Measurements from ENCODE around the gene ESM1. TPM values are rescaled to one million over a fixed set of nuclear protein-coding genes. Genes with fewer than 3 reads are reported as not detected.
"Not testable (repeated sequence)": the region's sequence is repeated elsewhere in the genome, so short reads cannot be mapped to it uniquely, and the experiment has no call there.

Gene ESM1
- total and polyA plus RNA-seq, 2 donors (not counting 1 experiment from before 2014, with no cell fraction given) = not detected

DNA sequence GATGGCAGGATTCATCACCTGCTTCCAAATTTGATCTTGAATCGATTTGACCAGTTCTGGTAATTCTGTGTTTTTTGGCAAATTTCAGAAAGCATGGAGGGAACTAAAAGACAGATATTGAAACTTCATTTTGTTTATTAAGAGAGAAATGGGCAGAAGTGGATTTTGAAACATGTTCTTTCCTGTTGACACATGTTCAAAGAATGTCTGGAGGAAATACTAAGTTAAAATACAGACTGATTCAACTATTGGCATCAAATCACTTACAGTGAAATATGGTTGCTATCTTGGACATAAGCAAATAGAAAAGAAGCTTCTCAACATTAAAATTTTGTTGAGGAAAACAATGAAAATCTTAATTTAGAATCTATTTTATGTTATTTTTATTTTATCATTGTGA is 19.3 kb upstream of the ESM1 start:
- H3K27me3 Mint-ChIP-seq = peaks cover 26% of the 10 kb centered on the region
- Histone ChIP-seq H4K20me1 (ENCODE audit: control insufficient read depth, insufficient read depth, low read length, poor library complexity, severe bottlenecking) (no peaks in the 10 kb centered on the region), H3K27ac (ENCODE audit: low read length in 2 of 2) (no peak overlapping the region), H3K79me2 (ENCODE audit: control insufficient read depth, insufficient read depth, low read length) (no peaks in the 10 kb centered on the region), H3K9me3 (ENCODE audit: control extremely low read depth in 1 of 3, control insufficient read depth in 2 of 3, insufficient read depth in 1 of 3, low read length in 2 of 3) (no peaks in the 10 kb centered on the region), H3K4me1 (ENCODE audit: control insufficient read depth in 2 of 2, insufficient read depth in 2 of 2, low read length in 2 of 2) (no peaks in the 10 kb centered on the region), H3K9ac (ENCODE audit: low read length) (no peak overlapping the region), H3K36me3 (replicated peaks in 1 of 2; ENCODE audit: control extremely low read depth in 1 of 2, control insufficient read depth in 1 of 2, extremely low read depth in 1 of 2, insufficient read depth in 2 of 2, low read length in 1 of 2) (no peaks in the 10 kb centered on the region), H3K27me3 (replicated peaks in 1 of 4; ENCODE audit: control extremely low read depth in 1 of 4, control insufficient read depth in 3 of 4, insufficient read depth in 4 of 4, low read length in 3 of 4) (no peaks in the 10 kb centered on the region), H3K4me2 (replicated peaks; ENCODE audit: low read depth, low read length, poor library complexity, severe bottlenecking) (no peak overlapping the region), H2AFZ (ENCODE audit: insufficient read depth, low read depth, low read length, poor library complexity, severe bottlenecking) (no peak overlapping the region), H3K4me3 (ENCODE audit: control extremely low read depth in 1 of 5, extremely low read depth in 1 of 5, insufficient read depth in 1 of 5, low read depth in 2 of 5, low read length in 4 of 5) (no peak overlapping the region)
- ATAC-seq (ENCODE audit: low read depth) (no peak), DNase-seq (no peak)
- no peak overlapping the region for H3K27ac Mint-ChIP-seq
- TF ChIP-seq EZH2 (IDR thresholded peaks at IDR 0.05; ENCODE audit: borderline replicate concordance, insufficient read depth, low read depth, low read length, poor library complexity, severe bottlenecking) = no peak
- TF ChIP-seq, protein P1, sequence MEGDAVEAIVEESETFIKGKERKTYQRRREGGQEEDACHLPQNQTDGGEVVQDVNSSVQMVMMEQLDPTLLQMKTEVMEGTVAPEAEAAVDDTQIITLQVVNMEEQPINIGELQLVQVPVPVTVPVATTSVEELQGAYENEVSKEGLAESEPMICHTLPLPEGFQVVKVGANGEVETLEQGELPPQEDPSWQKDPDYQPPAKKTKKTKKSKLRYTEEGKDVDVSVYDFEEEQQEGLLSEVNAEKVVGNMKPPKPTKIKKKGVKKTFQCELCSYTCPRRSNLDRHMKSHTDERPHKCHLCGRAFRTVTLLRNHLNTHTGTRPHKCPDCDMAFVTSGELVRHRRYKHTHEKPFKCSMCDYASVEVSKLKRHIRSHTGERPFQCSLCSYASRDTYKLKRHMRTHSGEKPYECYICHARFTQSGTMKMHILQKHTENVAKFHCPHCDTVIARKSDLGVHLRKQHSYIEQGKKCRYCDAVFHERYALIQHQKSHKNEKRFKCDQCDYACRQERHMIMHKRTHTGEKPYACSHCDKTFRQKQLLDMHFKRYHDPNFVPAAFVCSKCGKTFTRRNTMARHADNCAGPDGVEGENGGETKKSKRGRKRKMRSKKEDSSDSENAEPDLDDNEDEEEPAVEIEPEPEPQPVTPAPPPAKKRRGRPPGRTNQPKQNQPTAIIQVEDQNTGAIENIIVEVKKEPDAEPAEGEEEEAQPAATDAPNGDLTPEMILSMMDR (IDR thresholded peaks at IDR 0.05) = no peak
- no peaks in the 10 kb centered on the region for H3K4me1 Mint-ChIP-seq
- intact Hi-C loops (cut with micrococcal nuclease) = no loop called here
- H3K4me3 Mint-ChIP-seq = no peak overlapping the region
- no peaks in the 10 kb centered on the region for H3K9me3 Mint-ChIP-seq (ENCODE audit: insufficient read depth)
- CTCF ChIA-PET = no interaction called here
- POLR2A ChIA-PET = no interaction called here
- 100% methylated on average over 1 of the region's 1 CpG for WGBS (ENCODE audit: insufficient coverage)

DNA sequence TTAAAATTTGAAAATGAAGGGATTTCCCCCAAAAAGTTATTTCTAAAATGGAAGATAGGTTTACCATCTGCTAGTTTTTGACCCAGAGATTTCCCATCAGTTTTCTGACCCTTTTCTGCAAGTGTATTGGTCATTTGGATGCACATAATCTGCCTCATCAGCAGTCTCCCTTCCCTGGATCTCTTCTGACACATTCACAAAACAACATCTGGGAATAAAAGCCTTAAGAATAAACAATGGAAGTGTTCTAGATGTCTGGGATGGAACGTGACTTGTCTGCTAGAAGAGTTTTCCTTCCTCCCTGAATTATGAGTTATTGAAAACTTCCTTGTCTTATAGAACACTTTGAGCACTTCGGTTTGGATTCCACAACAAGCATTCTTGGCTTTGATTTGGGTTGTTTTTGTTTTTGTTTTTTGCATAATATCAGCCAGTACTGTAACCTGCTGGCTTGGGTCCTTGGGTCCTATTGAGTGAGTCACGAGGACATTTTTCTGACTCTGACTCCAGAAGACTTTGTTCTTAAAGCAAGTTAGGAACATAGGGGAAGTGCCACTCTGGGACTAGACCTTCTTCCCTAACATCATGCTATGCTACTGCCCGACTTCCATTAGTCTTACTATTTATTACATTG is 18.2 kb upstream of the ESM1 start:
- CTCF ChIA-PET = no interaction called here
- WGBS (ENCODE audit: insufficient coverage) = 100% methylated on average over 1 of the region's 4 CpGs
- ATAC-seq (ENCODE audit: low read depth) = no peak

DNA sequence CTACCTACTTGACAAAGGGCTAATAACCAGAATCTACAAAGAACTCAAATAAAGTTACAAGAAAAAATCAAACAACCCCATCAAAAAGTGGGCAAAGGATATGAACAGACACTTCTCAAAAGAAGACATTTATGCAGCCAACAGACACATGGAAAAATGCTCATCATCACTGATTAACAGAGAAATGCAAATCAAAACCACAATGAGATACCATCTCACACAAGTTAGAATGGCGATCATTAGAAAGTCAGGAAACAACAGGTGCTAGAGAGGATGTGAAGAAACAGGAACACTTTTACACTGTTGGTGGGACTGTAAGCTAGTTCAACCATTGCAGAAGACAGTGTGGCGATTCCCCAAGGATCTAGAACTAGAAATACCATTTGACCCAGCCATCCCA is 16.8 kb upstream of the ESM1 start:
- H3K36me3 ChIP-seq (replicated peaks in 1 of 2; ENCODE audit: control extremely low read depth in 1 of 2, control insufficient read depth in 1 of 2, extremely low read depth in 1 of 2, insufficient read depth in 2 of 2, low read length in 1 of 2); H2AFZ ChIP-seq (ENCODE audit: insufficient read depth, low read depth, low read length, poor library complexity, severe bottlenecking); CTCF ChIA-PET; H3K4me1 Mint-ChIP-seq; H3K4me1 ChIP-seq (ENCODE audit: control insufficient read depth in 2 of 2, insufficient read depth in 2 of 2, low read length in 2 of 2); H3K79me2 ChIP-seq (ENCODE audit: control insufficient read depth, insufficient read depth, low read length); POLR2A ChIA-PET; H3K9me3 ChIP-seq (ENCODE audit: control extremely low read depth in 1 of 3, control insufficient read depth in 2 of 3, insufficient read depth in 1 of 3, low read length in 2 of 3); H3K27ac ChIP-seq (ENCODE audit: low read length in 2 of 2); H3K4me2 ChIP-seq (replicated peaks; ENCODE audit: low read depth, low read length, poor library complexity, severe bottlenecking); H3K27me3 ChIP-seq (replicated peaks in 1 of 4; ENCODE audit: control extremely low read depth in 1 of 4, control insufficient read depth in 3 of 4, insufficient read depth in 4 of 4, low read length in 3 of 4); H3K27ac Mint-ChIP-seq; H3K4me3 ChIP-seq (ENCODE audit: control extremely low read depth in 1 of 5, extremely low read depth in 1 of 5, insufficient read depth in 1 of 5, low read depth in 2 of 5, low read length in 4 of 5); H4K20me1 ChIP-seq (ENCODE audit: control insufficient read depth, insufficient read depth, low read length, poor library complexity, severe bottlenecking); intact Hi-C loops (cut with micrococcal nuclease); DNase-seq; ATAC-seq (ENCODE audit: low read depth); H3K9ac ChIP-seq (ENCODE audit: low read length); H3K9me3 Mint-ChIP-seq (ENCODE audit: insufficient read depth); H3K4me3 Mint-ChIP-seq: not testable (repeated sequence)
- 100% methylated on average over 1 of the region's 2 CpGs for WGBS (ENCODE audit: insufficient coverage)
- peaks cover 21% of the 10 kb centered on the region for H3K27me3 Mint-ChIP-seq

More for the DNA sequence above, 18.2 kb upstream of the ESM1 start:
- H3K4me3 Mint-ChIP-seq = no peak overlapping the region
- no peaks in the 10 kb centered on the region for H3K27me3 ChIP-seq (replicated peaks in 1 of 4; ENCODE audit: control extremely low read depth in 1 of 4, control insufficient read depth in 3 of 4, insufficient read depth in 4 of 4, low read length in 3 of 4)
- POLR2A ChIA-PET = no interaction called here
- intact Hi-C loops (cut with micrococcal nuclease) = no loop called here
- no peaks in the 10 kb centered on the region for H3K4me1 Mint-ChIP-seq
- DNase-seq = no peak
- no peaks in the 10 kb centered on the region for H3K36me3 ChIP-seq (replicated peaks in 1 of 2; ENCODE audit: control extremely low read depth in 1 of 2, control insufficient read depth in 1 of 2, extremely low read depth in 1 of 2, insufficient read depth in 2 of 2, low read length in 1 of 2)
- H3K4me2 ChIP-seq (replicated peaks; ENCODE audit: low read depth, low read length, poor library complexity, severe bottlenecking) = no peak overlapping the region
- no peak overlapping the region for H3K9ac ChIP-seq (ENCODE audit: low read length)
- no peaks in the 10 kb centered on the region for H3K9me3 ChIP-seq (ENCODE audit: control extremely low read depth in 1 of 3, control insufficient read depth in 2 of 3, insufficient read depth in 1 of 3, low read length in 2 of 3)
- H3K27me3 Mint-ChIP-seq = peaks cover 26% of the 10 kb centered on the region
- H3K4me3 ChIP-seq (ENCODE audit: control extremely low read depth in 1 of 5, extremely low read depth in 1 of 5, insufficient read depth in 1 of 5, low read depth in 2 of 5, low read length in 4 of 5) = no peak overlapping the region
- TF ChIP-seq EZH2 (IDR thresholded peaks at IDR 0.05; ENCODE audit: borderline replicate concordance, insufficient read depth, low read depth, low read length, poor library complexity, severe bottlenecking) = no peak
- TF ChIP-seq, protein P1 (IDR thresholded peaks at IDR 0.05) = no peak
- no peaks in the 10 kb centered on the region for H3K79me2 ChIP-seq (ENCODE audit: control insufficient read depth, insufficient read depth, low read length)
- H3K27ac Mint-ChIP-seq = no peak overlapping the region
- H2AFZ ChIP-seq (ENCODE audit: insufficient read depth, low read depth, low read length, poor library complexity, severe bottlenecking) = no peak overlapping the region
- H3K27ac ChIP-seq (ENCODE audit: low read length in 2 of 2) = no peak overlapping the region
- H3K9me3 Mint-ChIP-seq (ENCODE audit: insufficient read depth) = no peaks in the 10 kb centered on the region
- H4K20me1 ChIP-seq (ENCODE audit: control insufficient read depth, insufficient read depth, low read length, poor library complexity, severe bottlenecking) = no peaks in the 10 kb centered on the region
- H3K4me1 ChIP-seq (ENCODE audit: control insufficient read depth in 2 of 2, insufficient read depth in 2 of 2, low read length in 2 of 2) = no peaks in the 10 kb centered on the region
